CD4-positive, alpha-beta T cell treated with Interleukin-15 for 4 hours (primary cell): ENCODE measurements around the gene TBX15.

ENCODE experiments used
- DNase-seq: peaks from one replicate; pipeline ENCODE4 v3.0.0-alpha.2; 2020; ENCODE audit warnings: low spot score

Gene TBX15

GRCh38 chr1:118890851-118891384, 97.2 kb downstream of the TBX15 start:
- no peak for DNase-seq

GRCh38 chr1:118884946-118885345, 103.2 kb downstream of the TBX15 start:
- no peak for DNase-seq

- no peak for DNase-seq
These were observed 106.4 kb downstream of the TBX15 start for GRCh38 chr1:118881751-118882150.

GRCh38 chr1:118878661-118879060, 109.5 kb downstream of the TBX15 start:
- DNase-seq: no peak

- DNase-seq: no peak
These were observed 110.3 kb downstream of the TBX15 start for GRCh38 chr1:118877668-118878396.

- DNase-seq: no peak
These were observed 116.5 kb downstream of the TBX15 start for GRCh38 chr1:118871582-118872171.

- no peak for DNase-seq
These were observed 119.8 kb downstream of the TBX15 start for GRCh38 chr1:118868387-118868786.

- DNase-seq: no peak
These were observed 121.8 kb downstream of the TBX15 start for GRCh38 chr1:118866330-118866729.

GRCh38 chr1:118863688-118864087, 124.5 kb downstream of the TBX15 start:
- DNase-seq: no peak

- no peak for DNase-seq
These were observed 125.4 kb downstream of the TBX15 start for GRCh38 chr1:118862755-118863154.

GRCh38 chr1:118861216-118861615, 126.9 kb downstream of the TBX15 start:
- no peak for DNase-seq

- no peak for DNase-seq
These were observed 128.1 kb downstream of the TBX15 start for GRCh38 chr1:118859999-118860398.

- no peak for DNase-seq
These were observed 141.7 kb downstream of the TBX15 start for GRCh38 chr1:118846443-118846842.

GRCh38 chr1:118842452-118843201, 145.5 kb downstream of the TBX15 start:
- DNase-seq: no peak

- DNase-seq: no peak
These were observed 146.6 kb downstream of the TBX15 start for GRCh38 chr1:118841521-118841920.
